Mesodermal cell (in vitro differentiated cells): Measurements from ENCODE around the gene EHF.

ENCODE experiments used
- H3K27ac ChIP-seq: 2 replicates; pipeline ENCODE4 v1.7.0; 2013; ENCODE audit warnings: mild to moderate bottlenecking, low read depth, low read length, moderate library complexity; ENCODE audit not compliant: severe bottlenecking
- H3K36me3 ChIP-seq: 2 replicates; pipeline ENCODE4 v1.7.1; 2013; ENCODE audit warnings: mild to moderate bottlenecking, low read length, moderate library complexity; ENCODE audit not compliant: control insufficient read depth, insufficient read depth
- H3K4me1 ChIP-seq: one replicate; pipeline ENCODE4 v1.7.1; 2013; ENCODE audit warnings: mild to moderate bottlenecking, low read length; ENCODE audit not compliant: insufficient read depth, control insufficient read depth, poor library complexity, severe bottlenecking
- H3K4me3 ChIP-seq: 2 replicates; pipeline ENCODE4 v1.7.0; 2013; ENCODE audit warnings: low read length, control low read depth, mild to moderate bottlenecking; ENCODE audit not compliant: insufficient read depth, poor library complexity, severe bottlenecking; ENCODE audit errors: extremely low read depth
- H3K9me3 ChIP-seq: 2 replicates; pipeline ENCODE4 v1.7.1; 2013; ENCODE audit warnings: mild to moderate bottlenecking, low read length, moderate library complexity; ENCODE audit not compliant: control insufficient read depth
- WGBS, 2 experiments: methylation state at CpG; one replicate each; pipeline ENCODE4 v1.1.5; 2013; ENCODE audit warnings: missing lambda C conversion rate in 2 of 2; ENCODE audit not compliant: insufficient coverage in 2 of 2; 5-methylcytosine and 5-hydroxymethylcytosine counted together

Gene EHF

DNA sequence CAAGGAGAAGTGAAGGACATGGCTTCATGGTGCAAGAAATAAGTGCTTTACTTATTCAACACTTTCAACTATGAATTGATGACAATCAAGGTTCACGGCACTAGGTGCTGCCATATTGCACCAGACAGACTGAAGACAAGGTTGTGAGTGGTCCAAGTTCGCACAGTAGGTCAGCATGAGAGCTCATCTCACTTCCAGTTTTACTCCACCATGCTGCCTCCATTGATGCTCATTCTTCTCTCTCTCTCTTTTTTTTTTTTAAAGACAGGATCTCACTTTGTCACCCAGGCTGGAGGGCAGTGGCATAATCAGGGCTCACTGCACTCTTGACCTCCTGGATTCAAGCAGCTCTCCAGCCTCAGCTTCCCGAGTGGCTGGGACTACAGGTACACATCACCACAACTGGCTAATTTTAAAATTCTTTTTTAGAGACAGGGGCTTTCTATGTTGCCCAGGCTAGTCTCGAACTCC lies 47.7 kb downstream of the EHF start:
- WGBS, 2 experiments: 91 to 96% methylated on average over 3 of the region's 4 CpGs
- H3K4me3 ChIP-seq: no peak overlapping the region

DNA sequence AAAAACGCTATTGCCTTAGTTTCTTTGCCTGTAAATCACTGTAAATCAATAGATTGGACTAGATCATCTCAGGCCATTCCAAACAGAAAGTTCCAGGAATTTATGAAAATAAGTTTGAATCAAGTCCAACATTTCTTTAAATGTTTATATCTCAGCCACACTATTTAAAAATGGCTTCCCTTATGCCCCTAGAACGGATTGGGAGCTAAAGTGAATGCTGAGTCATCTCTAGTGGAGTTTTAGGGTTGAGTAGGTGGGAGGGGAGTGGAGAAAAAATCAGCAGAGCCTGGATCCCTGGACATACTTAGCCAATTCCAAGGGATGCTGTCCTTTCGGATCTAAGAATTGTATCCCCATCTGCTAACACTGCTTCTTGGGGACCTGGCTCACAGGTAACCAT lies 48.6 kb downstream of the EHF start:
- H3K36me3 ChIP-seq: no peaks in the 10 kb centered on the region
- 75% methylated on average over 1 of the region's 3 CpGs; no CpG with 5 or more reads in 1 of the 2 experiments for WGBS, 2 experiments
- no peaks in the 10 kb centered on the region for H3K9me3 ChIP-seq
- H3K4me1 ChIP-seq: no peaks in the 10 kb centered on the region
- no peak overlapping the region for H3K4me3 ChIP-seq
- H3K27ac ChIP-seq: no peak overlapping the region

More for the DNA sequence above, 47.7 kb downstream of the EHF start:
- no peaks in the 10 kb centered on the region for H3K36me3 ChIP-seq
- H3K9me3 ChIP-seq: no peaks in the 10 kb centered on the region
- H3K27ac ChIP-seq: no peak overlapping the region
- no peaks in the 10 kb centered on the region for H3K4me1 ChIP-seq

DNA sequence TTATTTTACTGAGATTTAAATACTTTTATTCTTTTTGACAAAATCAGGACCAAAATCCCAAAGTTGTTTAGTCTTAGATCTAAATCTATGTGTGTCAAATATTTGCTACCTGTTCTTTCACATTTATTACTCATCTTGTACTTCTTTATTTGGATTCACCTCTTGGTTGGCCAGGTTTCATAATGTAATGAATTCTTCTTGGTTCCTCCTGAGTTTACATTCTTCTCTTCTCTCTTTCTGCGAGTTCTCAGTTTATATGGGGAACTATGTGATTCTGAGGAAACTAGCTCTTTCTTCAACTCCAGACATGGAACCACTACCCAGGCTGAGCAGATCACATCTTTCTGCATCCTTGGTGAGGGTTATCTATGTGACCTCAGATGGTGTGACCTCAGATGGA lies 50.2 kb downstream of the EHF start:
- no CpG with 5 or more reads among the region's 1 CpG for WGBS, 2 experiments
- Histone ChIP-seq H3K9me3 (no peaks in the 10 kb centered on the region), H3K27ac (no peak overlapping the region), H3K4me3 (no peak overlapping the region), H3K36me3 (no peaks in the 10 kb centered on the region), H3K4me1 (no peaks in the 10 kb centered on the region)

DNA sequence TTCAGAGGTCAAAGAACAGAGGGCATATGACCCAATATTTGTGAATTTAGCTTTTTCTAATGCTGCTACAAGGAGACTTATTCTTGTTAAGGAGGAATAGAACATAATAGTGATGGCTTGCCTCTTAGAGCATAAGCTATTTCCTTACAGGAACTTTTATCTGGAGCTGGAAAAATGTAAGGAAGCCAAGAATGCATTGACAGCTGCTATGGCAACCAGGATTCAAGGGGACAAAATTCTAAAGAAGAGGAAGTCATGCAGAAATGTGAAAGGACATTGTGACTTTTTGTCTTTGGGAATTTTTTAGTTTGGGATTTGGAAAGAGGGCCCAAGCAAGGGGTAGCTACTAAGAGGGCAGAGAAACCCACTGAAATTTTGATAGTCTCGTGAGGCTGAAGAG lies 51.1 kb downstream of the EHF start:
- no peak overlapping the region for H3K4me3 ChIP-seq
- no peaks in the 10 kb centered on the region for H3K36me3 ChIP-seq
- H3K27ac ChIP-seq: no peak overlapping the region
- no peaks in the 10 kb centered on the region for H3K9me3 ChIP-seq
- no CpG with 5 or more reads among the region's 1 CpG for WGBS, 2 experiments
- H3K4me1 ChIP-seq: no peaks in the 10 kb centered on the region

DNA sequence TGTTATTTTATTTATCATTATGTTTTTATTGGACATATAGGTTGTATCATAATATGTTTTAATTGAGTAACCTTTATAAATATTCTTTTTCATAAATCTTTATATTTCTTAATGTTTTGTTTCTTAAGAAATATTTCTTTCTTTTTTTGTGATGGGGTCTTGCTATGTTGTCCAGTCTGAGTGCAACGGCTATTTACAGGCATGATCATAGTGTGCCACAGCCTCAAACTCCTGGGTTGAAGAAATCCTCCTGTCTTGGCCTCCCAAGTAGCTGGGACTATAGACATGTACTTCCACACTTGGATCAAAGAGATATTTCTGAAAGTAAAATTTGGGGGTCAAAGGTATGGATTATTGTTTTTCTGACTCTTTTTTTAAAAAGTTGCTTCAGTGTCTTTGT lies 53.1 kb downstream of the EHF start:
- Histone ChIP-seq H3K36me3 (no peaks in the 10 kb centered on the region), H3K27ac (no peak overlapping the region), H3K4me1 (no peaks in the 10 kb centered on the region), H3K4me3 (no peak overlapping the region), H3K9me3 (no peaks in the 10 kb centered on the region)
- no CpG with 5 or more reads among the region's 1 CpG for WGBS, 2 experiments

DNA sequence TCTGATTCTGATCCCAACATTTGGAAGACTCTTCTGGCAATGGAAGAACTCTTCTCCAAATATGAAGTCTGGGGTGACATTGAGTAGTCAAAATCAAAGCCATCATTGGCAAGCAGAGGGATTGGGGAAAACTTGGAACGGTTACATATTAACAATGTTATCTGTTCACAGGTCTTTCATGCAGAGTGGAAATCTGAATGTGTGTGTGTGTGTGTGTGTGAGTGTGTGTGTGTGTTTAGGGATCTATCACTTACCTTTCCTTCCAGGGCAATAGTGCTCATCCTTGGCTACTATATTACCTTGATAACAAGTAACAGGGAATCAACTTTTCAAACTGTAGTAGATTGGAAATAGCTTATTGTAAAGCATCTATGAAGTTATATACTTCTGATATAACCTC lies 55.3 kb downstream of the EHF start:
- no peaks in the 10 kb centered on the region for H3K36me3 ChIP-seq
- H3K4me1 ChIP-seq: peaks cover 4% of the 10 kb centered on the region
- H3K9me3 ChIP-seq: no peaks in the 10 kb centered on the region
- no peak overlapping the region for H3K4me3 ChIP-seq
- H3K27ac ChIP-seq: no peak overlapping the region
- WGBS, 2 experiments: 100% methylated on average over 1 of the region's 1 CpG; no CpG with 5 or more reads in 1 of the 2 experiments

GRCh38 chr11:34679681-34680080 lies 58.8 kb downstream of the EHF start:
- WGBS, 2 experiments: no CpG with 5 or more reads among the region's 1 CpG
- H3K27ac ChIP-seq: no peak overlapping the region
- no peaks in the 10 kb centered on the region for H3K9me3 ChIP-seq
- no peak overlapping the region for H3K4me3 ChIP-seq
- H3K36me3 ChIP-seq: no peaks in the 10 kb centered on the region
- peaks cover 16% of the 10 kb centered on the region for H3K4me1 ChIP-seq

GRCh38 chr11:34680206-34680605 lies 59.3 kb downstream of the EHF start:
- 100% methylated on average over 1 of the region's 1 CpG; no CpG with 5 or more reads in 1 of the 2 experiments for WGBS, 2 experiments
- H3K27ac ChIP-seq: no peak overlapping the region

DNA sequence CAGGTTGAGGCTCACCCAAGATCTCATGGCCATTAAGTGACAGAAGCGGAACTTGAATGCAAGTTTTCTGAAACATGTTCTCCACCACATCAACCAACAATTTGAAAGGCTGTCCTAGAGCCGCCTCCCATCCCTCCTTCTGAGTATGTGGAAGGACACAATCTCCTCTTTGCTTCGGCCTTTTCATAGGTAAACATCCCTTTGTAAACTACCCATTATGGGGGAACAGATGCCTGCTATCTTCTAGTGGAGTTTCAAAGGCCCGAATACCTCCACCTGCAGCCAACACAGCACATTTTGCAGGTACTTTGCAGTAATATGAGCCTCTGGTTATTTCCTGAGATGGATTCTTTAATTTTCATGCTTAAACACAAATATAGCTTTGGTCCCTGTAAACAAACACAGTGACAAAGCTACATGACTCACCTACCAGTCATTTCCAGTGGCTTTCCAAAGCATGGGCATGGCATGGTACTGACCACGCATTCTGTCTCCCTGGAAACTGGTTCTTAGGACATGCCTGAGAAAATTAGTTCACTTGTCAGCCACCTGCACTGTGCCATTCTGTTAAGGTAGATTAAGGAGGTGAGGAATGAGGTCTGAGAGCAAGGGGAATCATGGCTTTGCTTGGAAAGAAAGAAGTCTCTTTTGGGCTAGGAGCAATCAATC lies 60.2 kb downstream of the EHF start:
- no peaks in the 10 kb centered on the region for H3K9me3 ChIP-seq
- H3K36me3 ChIP-seq: no peaks in the 10 kb centered on the region
- 92% methylated on average over 2 of the region's 5 CpGs; no CpG with 5 or more reads in 1 of the 2 experiments for WGBS, 2 experiments
- peaks cover 16% of the 10 kb centered on the region for H3K4me1 ChIP-seq
- no peak overlapping the region for H3K4me3 ChIP-seq
- peak overlapping the region; percentile 20 for H3K27ac ChIP-seq

More at GRCh38 chr11:34680206-34680605, 59.3 kb downstream of the EHF start:
- Histone ChIP-seq H3K4me1 (peaks cover 16% of the 10 kb centered on the region), H3K36me3 (no peaks in the 10 kb centered on the region), H3K9me3 (no peaks in the 10 kb centered on the region), H3K4me3 (no peak overlapping the region)

DNA sequence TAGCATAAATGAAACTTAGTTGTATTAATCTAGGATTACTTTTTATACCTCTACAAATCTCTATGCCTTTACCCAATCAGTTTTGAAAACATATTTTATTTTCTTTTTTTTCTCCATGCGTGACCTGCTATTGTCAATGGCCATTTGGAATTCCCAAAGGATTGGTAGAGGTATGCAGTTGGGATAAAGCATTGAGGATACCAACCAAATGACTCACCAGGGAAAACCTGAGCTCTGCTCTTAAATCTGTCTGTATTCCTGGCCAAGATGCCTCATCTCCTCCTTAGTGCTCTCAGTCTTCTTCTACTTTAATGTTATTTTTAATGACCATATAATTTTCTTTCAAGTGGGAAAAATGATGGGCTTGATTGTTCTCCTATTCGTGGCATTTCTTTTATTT lies 61.9 kb downstream of the EHF start:
- H3K9me3 ChIP-seq: no peaks in the 10 kb centered on the region
- no peak overlapping the region for H3K4me3 ChIP-seq
- H3K27ac ChIP-seq: no peak overlapping the region
- no CpG with 5 or more reads among the region's 2 CpGs for WGBS, 2 experiments
- no peaks in the 10 kb centered on the region for H3K36me3 ChIP-seq
- H3K4me1 ChIP-seq: peaks cover 16% of the 10 kb centered on the region

DNA sequence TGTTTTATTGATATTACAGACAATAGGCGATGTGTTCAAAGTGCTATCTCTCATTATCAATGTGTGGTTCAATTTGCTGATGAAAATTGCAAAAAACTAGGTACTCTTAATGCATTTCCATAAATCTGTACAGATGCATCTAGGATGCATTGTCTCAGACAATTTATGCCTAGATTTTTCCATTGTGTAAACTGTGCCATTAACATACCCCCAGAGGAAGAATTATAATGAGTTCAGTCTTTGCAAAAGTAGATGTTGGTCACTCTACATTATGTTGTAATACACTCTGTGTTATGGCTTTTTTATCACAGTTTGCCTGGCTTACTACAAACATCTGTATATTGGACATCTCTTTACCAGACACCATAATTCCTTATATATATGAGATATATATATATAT lies 62.5 kb downstream of the EHF start:
- H3K4me1 ChIP-seq: peaks cover 16% of the 10 kb centered on the region
- WGBS, 2 experiments: no CpG with 5 or more reads among the region's 1 CpG
- H3K27ac ChIP-seq: no peak overlapping the region
- H3K9me3 ChIP-seq: no peaks in the 10 kb centered on the region
- H3K36me3 ChIP-seq: no peaks in the 10 kb centered on the region
- H3K4me3 ChIP-seq: no peak overlapping the region
